HepG2 (cell line): ENCODE results near the gene LEPROT. TPM values are rescaled to one million over a fixed set of nuclear protein-coding genes. Genes with fewer than 3 reads are reported as not detected.
A peak's percentile ranks its signal among the peaks of the same experiment; 100 is the strongest.

Source experiments
- CEBPZ ChIP-seq: IDR thresholded peaks from 2 replicates; pipeline ENCODE4 v1.6.1; 2012; ENCODE audit warnings: low read length, improper control_type of control experiment
- JUN ChIP-seq: sonication (generic); formaldehyde crosslinking; IDR thresholded peaks from 2 replicates; pipeline ENCODE4 v1.4.0; 2020; ENCODE audit warnings: mild to moderate bottlenecking, missing genetic modification reagents
- NFIB ChIP-seq: sonication (generic); formaldehyde crosslinking; IDR thresholded peaks from 2 replicates; pipeline ENCODE4 v1.9.0; 2021; ENCODE audit warnings: missing genetic modification reagents, mild to moderate bottlenecking, borderline replicate concordance
- SP140L ChIP-seq: sonication (generic); formaldehyde crosslinking; IDR thresholded peaks from 2 replicates; pipeline ENCODE4 v1.4.0; 2020; ENCODE audit warnings: missing genetic modification reagents, borderline replicate concordance
- ZNF138 ChIP-seq: sonication (generic); formaldehyde crosslinking; IDR thresholded peaks from 2 replicates; pipeline ENCODE4 v1.5.0; 2020; ENCODE audit warnings: mild to moderate bottlenecking, low read depth, missing genetic modification reagents
- ZNF142 ChIP-seq: sonication (generic); formaldehyde crosslinking; IDR thresholded peaks from 2 replicates; pipeline ENCODE4 v1.4.0; 2020; ENCODE audit warnings: missing genetic modification reagents
- ZNF251 ChIP-seq: sonication (generic); formaldehyde crosslinking; IDR thresholded peaks from 2 replicates; pipeline ENCODE4 v1.9.0; 2021; ENCODE audit warnings: mild to moderate bottlenecking, missing genetic modification reagents
- ZNF318 ChIP-seq: sonication (generic); formaldehyde crosslinking; IDR thresholded peaks from 2 replicates; pipeline ENCODE4 v1.4.0; 2020; ENCODE audit warnings: mild to moderate bottlenecking, missing genetic modification reagents
- ZNF577 ChIP-seq: sonication (generic); formaldehyde crosslinking; IDR thresholded peaks from 2 replicates; pipeline ENCODE4 v1.4.0; 2020; ENCODE audit warnings: mild to moderate bottlenecking, low read depth, missing genetic modification reagents, borderline replicate concordance
- polyA plus RNA-seq, 8 experiments: library from polyadenylated mRNA; depleted of rRNA in 3 of 8; stranded (reverse) in 7 of 8; unstranded in 1 of 8; fragments of >200 nt; fragmentation: Illumina TruSeq in 4 of 8; extraction: Trizol in 4 of 8; gene quantifications; 2 replicates each; pipeline versions ENCODE4 v1.2.1 to v1.2.3, GENCODE V29; 2011 to 2016; ENCODE audit warnings: low read depth in 4 of 8, missing spikeins in 1 of 8, mixed read lengths in 1 of 8; ENCODE audit not compliant: insufficient read depth in 1 of 8
- total RNA-seq, 5 experiments: library from RNA; depleted of rRNA; stranded (reverse); fragments of >200 nt; fragmentation: Illumina TruSeq; extraction: Trizol; gene quantifications; 2 replicates each; pipeline ENCODE4 v1.2.3, GENCODE V29; 2016; ENCODE audit warnings: low read depth in 1 of 5

Gene LEPROT
- total and polyA plus RNA-seq, 2 of the 13 experiments (the other 11 are each of a cell fraction or from before 2014, with no cell fraction given) = 36.8 to 51.4 TPM

- TF ChIP-seq CEBPZ = no peak
- peak; percentile 46; the same call in 1 of the 2 replicates for TF ChIP-seq JUN
- TF ChIP-seq ZNF251 (CRISPR knock-in tag) = 0 out of 2 replicates have a peak, but pooled peaks have one; percentile 49
- TF ChIP-seq ZNF142 (CRISPR knock-in tag) = no peak; the same call in 1 of the 2 replicates
- no peak for TF ChIP-seq SP140L (CRISPR knock-in tag)
- TF ChIP-seq NFIB = no peak
- no peak for TF ChIP-seq ZNF577
- no peak for TF ChIP-seq ZNF138
- TF ChIP-seq ZNF318 (CRISPR knock-in tag) = 0 out of 2 replicates have a peak, but pooled peaks have one; percentile 71
These were observed 533 bp upstream of the LEPROT start (continued) for GRCh38 chr1:65419681-65420589.
